Brain microvascular endothelial cell (primary cell): Measurements from ENCODE around the gene CCDC88A.
A peak's percentile ranks its signal among the peaks of the same experiment; 100 is the strongest.

Experiments used
- DNase-seq: peaks from one replicate; pipeline ENCODE4 v3.0.0-alpha.2; 2020
- H3K27ac ChIP-seq: fragments of 250-450 bp; sonication (Bioruptor Pico); 2 replicates; pipeline ENCODE4 v1.5.1; 2020; ENCODE audit warnings: mild to moderate bottlenecking, moderate library complexity
- H3K27me3 ChIP-seq: fragments of 250-450 bp; sonication (Bioruptor Pico); replicated peaks from 2 replicates; pipeline ENCODE4 v1.5.1; 2020; ENCODE audit warnings: mild to moderate bottlenecking
- H3K36me3 ChIP-seq: fragments of 250-450 bp; sonication (Bioruptor Pico); replicated peaks from 2 replicates; pipeline ENCODE4 v1.5.1; 2020; ENCODE audit warnings: mild to moderate bottlenecking
- H3K4me3 ChIP-seq: 2 replicates; pipeline ENCODE4 v1.5.1; 2011; ENCODE audit warnings: low read depth, mild to moderate bottlenecking, control low read depth, low read length, moderate library complexity
- CTCF ChIP-seq: IDR thresholded peaks from 2 replicates; pipeline ENCODE4 v1.5.1; 2011; ENCODE audit warnings: low read depth, mild to moderate bottlenecking, moderate library complexity, low read length, control low read depth, inconsistent platforms; ENCODE audit errors: missing control alignments
- in situ Hi-C: cut with HindIII; loops from 2 replicates; pipeline ENCODE4 v1.10.0; 2017; ENCODE audit warnings: low sequenced_read_pairs, low pct_ligation_motif_present

CCDC88A gene

GRCh38 chr2:55384786-55385185 is 34.9 kb downstream of the CCDC88A start:
- H3K4me3 ChIP-seq = no peak overlapping the region
- no peaks in the 10 kb centered on the region for H3K36me3 ChIP-seq
- TF ChIP-seq CTCF = no peak
- in situ Hi-C loops = no loop called here
- no peak overlapping the region for H3K27ac ChIP-seq
- no peaks in the 10 kb centered on the region for H3K27me3 ChIP-seq
- no peak for DNase-seq

DNA sequence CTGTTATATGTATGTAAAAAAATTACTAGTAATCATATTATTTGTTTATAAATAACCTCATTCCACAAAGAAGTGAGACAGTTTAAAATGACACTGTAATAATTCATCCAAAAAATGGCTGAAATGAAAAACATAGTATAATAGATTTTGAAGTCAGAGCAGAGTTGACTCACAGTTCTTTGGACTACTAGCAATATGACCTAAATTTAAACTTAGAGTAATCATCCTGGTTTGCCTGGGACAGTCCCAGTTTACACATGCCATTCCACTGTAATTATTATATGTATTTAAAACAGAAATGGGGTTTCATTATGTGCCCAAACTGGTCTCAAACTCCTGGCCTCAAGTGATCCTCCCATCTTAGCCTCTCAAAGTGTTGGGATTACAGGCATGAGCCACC is 48.3 kb downstream of the CCDC88A start:
- H3K27me3 ChIP-seq = no peaks in the 10 kb centered on the region
- in situ Hi-C loops = no loop called here
- H3K4me3 ChIP-seq = no peak overlapping the region
- no peak for DNase-seq
- TF ChIP-seq CTCF = no peak
- H3K27ac ChIP-seq = no peak overlapping the region
- no peaks in the 10 kb centered on the region for H3K36me3 ChIP-seq

DNA sequence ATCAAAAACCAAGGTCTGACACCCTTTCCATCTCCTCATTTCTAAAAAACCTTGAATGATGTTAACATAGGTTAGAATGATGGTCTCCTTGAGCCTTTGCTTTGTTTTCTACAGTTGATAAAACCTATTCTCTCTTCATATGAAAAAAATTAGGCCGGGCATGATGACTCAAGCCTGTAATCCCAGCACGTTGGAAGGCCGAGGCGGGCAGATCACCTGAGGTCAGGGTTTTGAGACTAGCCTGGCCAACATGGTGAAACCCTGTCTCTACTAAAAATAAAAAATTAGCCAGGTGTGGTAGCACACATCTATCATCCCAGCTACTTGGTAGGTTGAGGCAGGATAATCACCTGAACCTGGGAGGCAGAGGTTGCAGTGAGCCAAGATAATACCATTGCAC is 49.4 kb downstream of the CCDC88A start:
- Histone ChIP-seq H3K27ac (no peak overlapping the region), H3K27me3 (no peaks in the 10 kb centered on the region), H3K4me3 (no peak overlapping the region), H3K36me3 (no peaks in the 10 kb centered on the region)
- no peak for DNase-seq
- TF ChIP-seq CTCF = no peak
- in situ Hi-C loops = no loop called here

GRCh38 chr2:55365303-55365702 is 54.4 kb downstream of the CCDC88A start:
- Histone ChIP-seq H3K27me3 (no peaks in the 10 kb centered on the region), H3K27ac (no peak overlapping the region), H3K4me3 (no peak overlapping the region), H3K36me3 (no peaks in the 10 kb centered on the region)
- no peak for TF ChIP-seq CTCF
- in situ Hi-C loops = no loop called here
- DNase-seq = no peak

DNA sequence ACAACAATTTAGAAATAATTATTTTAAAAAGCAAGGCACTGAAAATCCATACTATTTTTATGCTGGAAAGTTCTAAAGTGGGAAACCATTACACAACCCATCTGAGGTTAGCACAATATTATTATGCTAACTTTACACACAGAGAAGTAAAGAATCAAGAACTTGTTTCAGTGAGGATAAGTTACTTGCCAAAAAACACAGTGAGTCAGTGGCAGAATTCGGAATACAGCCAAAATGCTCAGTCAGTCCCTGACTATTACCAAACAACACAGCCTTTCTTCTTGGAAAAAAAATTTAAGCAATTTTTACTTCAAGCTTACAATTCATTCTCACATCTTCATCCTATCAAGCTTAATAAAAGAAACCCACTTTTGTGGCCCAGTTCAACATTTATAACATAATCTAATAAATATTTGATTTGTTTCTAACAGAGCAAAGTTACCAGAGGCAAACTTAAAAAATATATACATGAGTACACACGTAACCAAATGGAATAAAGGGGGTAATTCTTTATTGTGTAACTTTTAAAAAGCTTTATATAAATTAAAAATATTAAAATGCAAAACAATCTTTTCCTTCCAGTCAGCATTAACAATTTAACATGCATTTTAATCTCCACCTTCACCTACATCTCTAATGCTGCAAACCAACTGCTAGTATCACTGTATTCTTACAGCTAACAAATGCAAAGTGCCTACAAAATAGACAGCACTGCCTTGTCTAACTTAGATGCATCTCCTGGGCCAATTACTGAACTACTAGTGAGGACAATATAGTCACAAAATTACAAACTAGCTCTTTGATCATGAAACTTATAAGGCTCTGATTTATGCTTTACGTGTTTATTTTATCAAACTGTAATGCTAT is 55.2 kb downstream of the CCDC88A start:
- Histone ChIP-seq H3K27me3 (no peaks in the 10 kb centered on the region), H3K36me3 (no peaks in the 10 kb centered on the region), H3K4me3 (no peak overlapping the region), H3K27ac (no peak overlapping the region)
- peak; percentile 94 for DNase-seq
- TF ChIP-seq CTCF = no peak
- in situ Hi-C loops = no loop called here

DNA sequence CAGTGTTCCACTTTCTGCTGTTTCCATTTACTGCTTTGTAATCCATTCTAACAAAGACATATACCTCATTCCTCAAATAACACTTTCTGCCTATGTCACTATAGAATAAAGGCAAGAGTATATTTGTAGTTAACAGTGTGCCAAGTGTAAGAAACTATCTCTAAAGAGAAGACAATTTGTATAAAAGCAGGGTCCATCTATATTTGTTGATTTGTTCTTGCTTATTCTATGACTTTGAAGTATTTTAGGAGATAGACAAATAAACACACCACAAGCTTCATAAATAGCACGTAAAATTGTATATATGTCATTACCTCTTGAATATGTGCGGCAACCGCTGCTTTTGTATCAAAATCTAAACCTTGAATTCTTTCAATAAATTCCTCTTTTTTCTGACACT is 56.0 kb downstream of the CCDC88A start:
- H3K4me3 ChIP-seq = no peak overlapping the region
- no peaks in the 10 kb centered on the region for H3K27me3 ChIP-seq
- no peak for DNase-seq
- TF ChIP-seq CTCF = no peak
- in situ Hi-C loops = no loop called here
- H3K36me3 ChIP-seq = no peaks in the 10 kb centered on the region
- no peak overlapping the region for H3K27ac ChIP-seq
